Esophagus squamous epithelium (tissue), 4 donors: ENCODE data around the gene CNPY1.

Experiments
- POLR2A ChIP-seq, 4 donors: fragments of 450-650 bp; IDR thresholded peaks; one replicate each; pipeline ENCODE4 v1.6.1; 2017; ENCODE audit warnings: antibody characterized with exemption in 4 of 4, mild to moderate bottlenecking in 4 of 4, moderate library complexity in 3 of 4
- TF ChIP-seq, protein P1 (sequence below), 6 experiments: fragments of 450-650 bp in 4 of 6; fragments of 200-600 bp in 2 of 6; sonication (generic) in 2 of 6; IDR thresholded peaks; one replicate each; pipeline ENCODE4 v1.5.1; 2016 to 2019; ENCODE audit warnings: antibody characterized with exemption in 6 of 6, mild to moderate bottlenecking in 4 of 6, moderate library complexity in 4 of 6

DNA sequence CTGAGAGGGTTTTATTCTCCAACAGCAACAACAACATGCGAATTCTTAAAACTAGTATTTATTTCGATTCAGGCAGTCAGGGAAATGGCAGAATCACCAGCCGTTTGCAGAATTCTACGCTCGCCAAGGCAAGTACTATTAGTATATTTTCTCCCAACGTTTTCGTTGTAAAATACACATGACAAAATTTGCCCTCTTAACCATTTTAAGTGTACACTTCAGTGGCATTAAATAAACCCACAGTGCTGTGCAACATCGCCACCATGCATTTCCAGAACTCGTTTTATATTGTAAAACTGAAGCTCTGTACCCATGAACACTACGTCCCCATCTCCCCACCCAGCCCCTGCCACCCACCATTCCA lies 77.6 kb downstream of the CNPY1 start:
- TF ChIP-seq, protein P1, sequence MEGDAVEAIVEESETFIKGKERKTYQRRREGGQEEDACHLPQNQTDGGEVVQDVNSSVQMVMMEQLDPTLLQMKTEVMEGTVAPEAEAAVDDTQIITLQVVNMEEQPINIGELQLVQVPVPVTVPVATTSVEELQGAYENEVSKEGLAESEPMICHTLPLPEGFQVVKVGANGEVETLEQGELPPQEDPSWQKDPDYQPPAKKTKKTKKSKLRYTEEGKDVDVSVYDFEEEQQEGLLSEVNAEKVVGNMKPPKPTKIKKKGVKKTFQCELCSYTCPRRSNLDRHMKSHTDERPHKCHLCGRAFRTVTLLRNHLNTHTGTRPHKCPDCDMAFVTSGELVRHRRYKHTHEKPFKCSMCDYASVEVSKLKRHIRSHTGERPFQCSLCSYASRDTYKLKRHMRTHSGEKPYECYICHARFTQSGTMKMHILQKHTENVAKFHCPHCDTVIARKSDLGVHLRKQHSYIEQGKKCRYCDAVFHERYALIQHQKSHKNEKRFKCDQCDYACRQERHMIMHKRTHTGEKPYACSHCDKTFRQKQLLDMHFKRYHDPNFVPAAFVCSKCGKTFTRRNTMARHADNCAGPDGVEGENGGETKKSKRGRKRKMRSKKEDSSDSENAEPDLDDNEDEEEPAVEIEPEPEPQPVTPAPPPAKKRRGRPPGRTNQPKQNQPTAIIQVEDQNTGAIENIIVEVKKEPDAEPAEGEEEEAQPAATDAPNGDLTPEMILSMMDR (IDR thresholded peaks at IDR 0.05): no peak
- no peak for TF ChIP-seq POLR2A (IDR thresholded peaks at IDR 0.05)
